Liver (tissue), 9 donors: Measurements from ENCODE around the gene TMEM263. TPM values are rescaled to one million over a fixed set of nuclear protein-coding genes. Genes with fewer than 3 reads are reported as not detected.

Experiments
- DNase-seq: peaks from one replicate; pipeline ENCODE4 v3.0.0-alpha.2; 2017; ENCODE audit warnings: low spot score
- H3K27ac ChIP-seq, 2 donors: one replicate each; pipeline ENCODE4 v1.7.0; 2013; ENCODE audit warnings: inconsistent platforms in 2 of 2, low read length in 2 of 2, control low read depth in 1 of 2, low read depth in 1 of 2, mild to moderate bottlenecking in 1 of 2
- H3K27me3 ChIP-seq, 4 donors: one replicate each; pipeline versions ENCODE4 v1.6.1 to v1.7.0; 2013; ENCODE audit warnings: low read length in 3 of 4, inconsistent platforms in 1 of 4, mild to moderate bottlenecking in 1 of 4, moderate library complexity in 1 of 4; ENCODE audit not compliant: control insufficient read depth in 4 of 4, insufficient read depth in 4 of 4
- H3K36me3 ChIP-seq, 4 donors: one replicate each; pipeline versions ENCODE4 v1.6.1 to v1.7.0; 2013; ENCODE audit warnings: low read length in 3 of 4, mild to moderate bottlenecking in 3 of 4, low read depth in 1 of 4, moderate library complexity in 1 of 4; ENCODE audit not compliant: control insufficient read depth in 4 of 4, insufficient read depth in 3 of 4
- H3K4me1 ChIP-seq, 4 donors: one replicate each; pipeline versions ENCODE4 v1.6.1 to v1.7.0; 2013; ENCODE audit warnings: low read length in 3 of 4, mild to moderate bottlenecking in 3 of 4, moderate library complexity in 1 of 4; ENCODE audit not compliant: control insufficient read depth in 4 of 4, insufficient read depth in 4 of 4
- H3K4me3 ChIP-seq, 3 donors: one replicate each; pipeline versions ENCODE4 v1.6.1 to v1.7.0; 2013; ENCODE audit warnings: low read length in 3 of 3, control low read depth in 1 of 3, low read depth in 1 of 3, mild to moderate bottlenecking in 1 of 3
- H3K9ac ChIP-seq, 2 donors: one replicate each; pipeline ENCODE4 v1.7.0; 2013; ENCODE audit warnings: low read length in 2 of 2, mild to moderate bottlenecking in 2 of 2, moderate library complexity in 2 of 2, control low read depth in 1 of 2, low read depth in 1 of 2
- H3K9me3 ChIP-seq, 4 donors: one replicate each; pipeline versions ENCODE4 v1.6.1 to v1.7.0; 2013; ENCODE audit warnings: low read length in 3 of 4; ENCODE audit not compliant: control insufficient read depth in 4 of 4
- ATF3 ChIP-seq: IDR thresholded peaks from 2 replicates; pipeline ENCODE4 v1.6.1; 2016; ENCODE audit warnings: antibody characterized with exemption
- CTCF ChIP-seq: fragments of 150-350 bp; IDR thresholded peaks from 2 replicates; pipeline ENCODE4 v1.5.1; 2017; ENCODE audit warnings: improper control_type of control experiment, low read depth, low read length; ENCODE audit not compliant: missing input control
- EGR1 ChIP-seq, 2 donors: IDR thresholded peaks; 2 replicates each; pipeline ENCODE4 v1.6.1; 2016 to 2018; ENCODE audit warnings: antibody characterized with exemption in 2 of 2, low read depth in 2 of 2
- FOXA2 ChIP-seq: IDR thresholded peaks from 2 replicates; pipeline ENCODE4 v1.6.1; 2016; ENCODE audit warnings: antibody characterized with exemption
- HNF4A ChIP-seq, 2 donors: conservative IDR thresholded peaks; 2 replicates each; pipeline ENCODE4 v1.6.1; 2016; ENCODE audit warnings: antibody characterized with exemption in 2 of 2, mild to moderate bottlenecking in 2 of 2
- HNF4G ChIP-seq: IDR thresholded peaks from 2 replicates; pipeline ENCODE4 v1.6.1; 2016; ENCODE audit warnings: antibody characterized with exemption
- MAX ChIP-seq: IDR thresholded peaks from 2 replicates; pipeline ENCODE4 v1.6.1; 2016; ENCODE audit warnings: antibody characterized with exemption
- NR2F2 ChIP-seq: IDR thresholded peaks from 2 replicates; pipeline ENCODE4 v1.6.1; 2016; ENCODE audit warnings: antibody characterized with exemption
- RXRA ChIP-seq, 2 donors: IDR thresholded peaks; 2 replicates each; pipeline ENCODE4 v1.6.1; 2017 to 2018; ENCODE audit warnings: antibody characterized with exemption in 2 of 2, mild to moderate bottlenecking in 1 of 2
- SP1 ChIP-seq: IDR thresholded peaks from 2 replicates; pipeline ENCODE4 v1.6.1; 2018; ENCODE audit warnings: antibody characterized with exemption, mild to moderate bottlenecking
- TAF1 ChIP-seq: conservative IDR thresholded peaks from 2 replicates; pipeline ENCODE4 v1.6.1; 2016; ENCODE audit warnings: antibody characterized with exemption, mild to moderate bottlenecking
- YY1 ChIP-seq: IDR thresholded peaks from 2 replicates; pipeline ENCODE4 v1.6.1; 2016; ENCODE audit warnings: antibody characterized with exemption, mild to moderate bottlenecking
- ZBTB33 ChIP-seq: IDR thresholded peaks from 2 replicates; pipeline ENCODE4 v1.6.1; 2016; ENCODE audit warnings: antibody characterized with exemption
- WGBS: extraction: QIAGEN DNeasy Blood & Tissue Kit; methylation state at CpG from one replicate; pipeline ENCODE4 v1.1.7; 2013; 5-methylcytosine and 5-hydroxymethylcytosine counted together
- polyA plus RNA-seq, 2 donors: library from polyadenylated mRNA; stranded (reverse) in 1 of 2; unstranded in 1 of 2; fragments of 200-250 nt in 1 of 2; fragments of >200 nt in 1 of 2; fragmentation: Nextera tagmentation in 1 of 2; extraction: Ambion mirVana in 1 of 2; gene quantifications; one replicate each; pipeline versions ENCODE4 v1.2.1 to v1.2.3, GENCODE V29; 2013 to 2015
- total RNA-seq, 2 donors: library from RNA; depleted of rRNA; stranded (reverse); fragments of >200 nt; gene quantifications; one replicate each; pipeline ENCODE4 v1.2.3, GENCODE V29; 2014
- donor health status: healthy.
- donor health status: healthy.
- donor health status: healthy.
- donor health status: healthy.
- donor health status: healthy.

Gene TMEM263
- total and polyA plus RNA-seq, 4 donors, result 21.4 to 38.0 (median 21.9) TPM

GRCh38 chr12:106950591-106950990, 5.1 kb upstream of the TMEM263 start:
- Histone ChIP-seq H3K4me3 (no peak overlapping the region), H3K9ac (no peak overlapping the region), H3K4me1 (peaks cover 0 to 6% (median 2%) of the 10 kb centered on the region in 4 donors), H3K36me3 (no peaks in the 10 kb centered on the region), H3K27ac (no peak overlapping the region), H3K27me3 (no peaks in the 10 kb centered on the region), H3K9me3 (peaks cover 0 to 2% (median 0%) of the 10 kb centered on the region in 4 donors)
- no peak for TF ChIP-seq HNF4G
- no peak for DNase-seq
- WGBS, result 99% methylated on average over 5 of the region's 5 CpGs

- WGBS, result 84% methylated on average over 12 of the region's 12 CpGs
- no peak for DNase-seq
- H3K9me3 ChIP-seq, result peaks cover 0 to 2% (median 0%) of the 10 kb centered on the region in 4 donors
- TF ChIP-seq NR2F2, result no peak
- TF ChIP-seq YY1, result no peak
- TF ChIP-seq TAF1, result no peak
- no peak for TF ChIP-seq EGR1 (IDR thresholded peaks at IDR 0.05; ENCODE audit: low read depth in 2 of 2)
- no peak for TF ChIP-seq SP1
- no peak for TF ChIP-seq ZBTB33
- no peak for TF ChIP-seq HNF4A (conservative IDR thresholded peaks at IDR 0.05)
- TF ChIP-seq MAX, result no peak
- TF ChIP-seq RXRA (IDR thresholded peaks at IDR 0.05), result no peak
- no peak for TF ChIP-seq ATF3
- no peak for TF ChIP-seq CTCF
- no peak for TF ChIP-seq FOXA2
- H3K27ac ChIP-seq, result no peak overlapping the region
- no peaks in the 10 kb centered on the region for H3K27me3 ChIP-seq
- peaks cover 0 to 10% (median 7%) of the 10 kb centered on the region in 4 donors for H3K4me1 ChIP-seq
- peak overlapping the region in 1 of 3 donors; percentile 98 for H3K4me3 ChIP-seq
- no peak overlapping the region for H3K9ac ChIP-seq
- H3K36me3 ChIP-seq, result no peaks in the 10 kb centered on the region
Measured at GRCh38 chr12:106953352-106954250, 2.1 kb upstream of the TMEM263 start.
